Activated B cell treated with CpG ODN at 0.5 μM for 24 hours (primary cell): ENCODE measurements around the gene ADCK1. TPM values are rescaled to one million over a fixed set of nuclear protein-coding genes. Genes with fewer than 3 reads are reported as not detected.

Source experiments
- ATAC-seq: fragments of 200-7000 bp; cut with Tn5 transposase; one replicate; pipeline ENCODE4 v1.10.0; 2021; ENCODE audit warnings: low read depth, mild to moderate bottlenecking, moderate library complexity
- CTCF ChIA-PET: fragments of 350-600 bp; sonication (Branson Sonifier 250); formaldehyde crosslinking; loops from one replicate; lab custom pipeline; 2021; ENCODE audit warnings: antibody characterized with exemption; lab: Charles Lee
- POLR2A ChIA-PET: fragments of 350-600 bp; sonication (Branson Sonifier 250); formaldehyde crosslinking; loops from one replicate; lab custom pipeline; 2021; ENCODE audit warnings: antibody characterized with exemption; lab: Charles Lee
- DNase-seq: peaks from one replicate; pipeline ENCODE4 v3.0.0; 2022
- H3K27ac Mint-ChIP-seq: one replicate; pipeline ENCODE4 v1.8.0; 2020; ENCODE audit warnings: mixed read lengths
- H3K27me3 Mint-ChIP-seq: one replicate; pipeline ENCODE4 v1.8.0; 2021; ENCODE audit warnings: mixed read lengths
- H3K36me3 Mint-ChIP-seq: one replicate; pipeline ENCODE4 v1.8.0; 2021; ENCODE audit warnings: low read depth, mixed read lengths
- H3K4me1 Mint-ChIP-seq: one replicate; pipeline ENCODE4 v1.8.0; 2021; ENCODE audit warnings: mixed read lengths
- H3K4me3 Mint-ChIP-seq: one replicate; pipeline ENCODE4 v1.8.0; 2020; ENCODE audit warnings: mild to moderate bottlenecking, mixed read lengths
- H3K9me3 Mint-ChIP-seq: one replicate; pipeline ENCODE4 v1.8.0; 2020; ENCODE audit warnings: mixed read lengths
- CTCF ChIP-seq: fragments of 200-600 bp; IDR thresholded peaks from one replicate; pipeline ENCODE4 v1.8.0; 2022; ENCODE audit warnings: antibody characterized with exemption, mild to moderate bottlenecking
- intact Hi-C: fragments of 100-400 bp; cut with micrococcal nuclease; formaldehyde crosslinking; loops from one replicate; pipeline ENCODE4 v1.15.1; 2024
- total RNA-seq: library from RNA; stranded (reverse); gene quantifications from 2 replicates; pipeline ENCODE4 v1.2.3, GENCODE V29; 2022

The ADCK1 gene
- total RNA-seq, 1 donor from 2014 or later: 8.6 TPM

- no peak for TF ChIP-seq CTCF
- H3K9me3 Mint-ChIP-seq: no peaks in the 10 kb centered on the region
- ChIA-PET CTCF (no interaction called here), POLR2A (no interaction called here)
- no peak overlapping the region for H3K27ac Mint-ChIP-seq
- no peak overlapping the region for H3K4me3 Mint-ChIP-seq
- ATAC-seq (no peak), DNase-seq (no peak)
- H3K27me3 Mint-ChIP-seq: no peaks in the 10 kb centered on the region
- intact Hi-C loops: no loop called here
- no peaks in the 10 kb centered on the region for H3K4me1 Mint-ChIP-seq
- H3K36me3 Mint-ChIP-seq: no peaks in the 10 kb centered on the region
Observed at GRCh38 chr14:77843195-77843594, 43.3 kb downstream of the ADCK1 start.

- DNase-seq (no peak), ATAC-seq (no peak)
- Mint-ChIP-seq H3K4me3 (no peak overlapping the region), H3K4me1 (no peaks in the 10 kb centered on the region), H3K27me3 (no peaks in the 10 kb centered on the region), H3K9me3 (no peaks in the 10 kb centered on the region), H3K27ac (no peak overlapping the region), H3K36me3 (no peaks in the 10 kb centered on the region)
- intact Hi-C loops: no loop called here
- TF ChIP-seq CTCF: no peak
- POLR2A ChIA-PET: no interaction called here
- CTCF ChIA-PET: interaction anchor here (1.2 kb wide), 1 partner anchor 18 kb away, joined by 4 read pairs; no protein-coding TSS in a partner anchor
Observed at GRCh38 chr14:77843651-77844050, 43.7 kb downstream of the ADCK1 start.

DNA sequence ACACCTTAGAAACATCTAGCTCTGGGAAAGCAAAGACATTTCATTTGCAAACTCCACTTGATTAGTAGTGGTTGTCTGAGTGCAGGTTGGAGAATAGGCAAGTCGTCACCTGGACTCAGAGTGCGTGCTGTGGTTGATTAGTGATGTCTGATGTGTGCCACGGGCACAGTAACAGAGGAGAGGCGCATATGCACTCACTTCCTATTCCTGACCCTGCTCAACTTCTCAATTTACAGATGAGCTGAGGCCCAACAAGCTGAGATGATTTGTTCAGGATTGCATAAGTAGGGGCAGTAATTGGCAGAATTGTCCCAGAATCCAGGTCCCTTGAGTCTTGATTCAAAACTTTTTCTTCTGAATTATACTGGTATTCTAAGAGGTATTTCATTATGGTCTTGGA, 44.9 kb downstream of the ADCK1 start:
- no peaks in the 10 kb centered on the region for H3K27me3 Mint-ChIP-seq
- H3K9me3 Mint-ChIP-seq: no peaks in the 10 kb centered on the region
- ChIA-PET POLR2A (no interaction called here), CTCF (interaction anchor here (1.2 kb wide), 1 partner anchor 17 kb away, joined by 4 read pairs; no protein-coding TSS in a partner anchor)
- no peak overlapping the region for H3K27ac Mint-ChIP-seq
- no peak for DNase-seq
- H3K4me1 Mint-ChIP-seq: no peaks in the 10 kb centered on the region
- intact Hi-C loops: no loop called here
- ATAC-seq: no peak
- H3K36me3 Mint-ChIP-seq: no peaks in the 10 kb centered on the region
- no peak for TF ChIP-seq CTCF
- H3K4me3 Mint-ChIP-seq: no peak overlapping the region

GRCh38 chr14:77848031-77848430, 48.1 kb downstream of the ADCK1 start:
- Mint-ChIP-seq H3K4me1 (no peaks in the 10 kb centered on the region), H3K27me3 (no peaks in the 10 kb centered on the region), H3K4me3 (no peak overlapping the region), H3K9me3 (no peaks in the 10 kb centered on the region), H3K36me3 (peaks cover 5% of the 10 kb centered on the region), H3K27ac (no peak overlapping the region)
- POLR2A ChIA-PET: no interaction called here
- no peak for TF ChIP-seq CTCF
- CTCF ChIA-PET: no interaction called here
- DNase-seq (no peak), ATAC-seq (no peak)
- intact Hi-C loops: no loop called here

GRCh38 chr14:77849711-77850110, 49.8 kb downstream of the ADCK1 start:
- ChIA-PET CTCF (no interaction called here), POLR2A (no interaction called here)
- ATAC-seq: no peak
- no peak overlapping the region for H3K4me3 Mint-ChIP-seq
- H3K36me3 Mint-ChIP-seq: peaks cover 7% of the 10 kb centered on the region
- DNase-seq: no peak
- H3K27ac Mint-ChIP-seq: no peak overlapping the region
- no peak for TF ChIP-seq CTCF
- H3K27me3 Mint-ChIP-seq: no peaks in the 10 kb centered on the region
- no peaks in the 10 kb centered on the region for H3K4me1 Mint-ChIP-seq
- peaks cover 2% of the 10 kb centered on the region for H3K9me3 Mint-ChIP-seq
- intact Hi-C loops: no loop called here
